Right lobe of liver (tissue), 4 donors: ENCODE results near the gene EPN1.

Experiments
- CTCF ChIP-seq, 4 donors: fragments of 200-600 bp in 3 of 4; fragments of 450-650 bp in 1 of 4; IDR thresholded peaks; one replicate each; pipeline versions ENCODE4 v1.5.1 to v1.8.0; 2016 to 2022; ENCODE audit warnings: antibody characterized with exemption in 4 of 4, mild to moderate bottlenecking in 2 of 4
- POLR2A ChIP-seq: fragments of 450-650 bp; IDR thresholded peaks from one replicate; pipeline ENCODE4 v1.6.1; 2017; ENCODE audit warnings: antibody characterized with exemption, mild to moderate bottlenecking
- donor health status: DM: no; HTN: no; CAD: no.
- donor health status: DM: no; HTN: no; CAD: no.
- donor health status: DM: no; HTN: yes; CAD: no.

- TF ChIP-seq POLR2A (no peak), CTCF (IDR thresholded peaks at IDR 0.05) (no peak)
Observed at GRCh38 chr19:55669418-55670279, 5.4 kb upstream of the EPN1 start.
